ENCODE measurements around the gene POLR1G.
"Not testable (repeated sequence)": the region's sequence is repeated elsewhere in the genome, so short reads cannot be mapped to it uniquely, and the experiment has no call there.

Gene POLR1G

DNA sequence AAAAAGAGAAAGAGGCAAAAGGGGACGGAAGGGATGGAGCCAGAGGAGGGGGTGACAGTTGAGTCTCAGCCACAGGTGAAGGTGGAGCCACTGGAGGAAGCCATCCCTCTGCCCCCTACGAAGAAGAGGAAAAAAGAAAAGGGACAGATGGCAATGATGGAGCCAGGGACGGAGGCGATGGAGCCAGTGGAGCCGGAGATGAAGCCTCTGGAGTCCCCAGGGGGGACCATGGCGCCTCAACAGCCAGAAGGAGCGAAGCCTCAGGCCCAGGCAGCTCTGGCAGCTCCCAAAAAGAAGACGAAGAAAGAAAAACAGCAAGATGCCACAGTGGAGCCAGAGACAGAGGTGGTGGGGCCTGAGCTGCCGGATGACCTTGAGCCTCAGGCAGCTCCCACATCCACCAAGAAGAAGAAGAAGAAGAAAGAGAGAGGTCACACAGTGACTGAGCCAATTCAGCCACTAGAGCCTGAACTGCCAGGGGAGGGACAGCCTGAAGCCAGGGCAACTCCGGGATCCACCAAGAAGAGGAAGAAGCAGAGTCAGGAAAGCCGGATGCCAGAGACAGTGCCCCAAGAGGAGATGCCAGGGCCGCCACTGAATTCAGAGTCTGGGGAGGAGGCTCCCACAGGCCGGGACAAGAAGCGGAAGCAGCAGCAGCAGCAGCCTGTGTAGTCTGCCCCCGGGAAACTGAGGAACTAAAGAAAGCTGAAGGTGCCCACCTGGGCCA is 2.5 kb downstream of the POLR1G start:
- no peak overlapping the region for H3K4me3 ChIP-seq (ENCODE audit: low read depth, low read length)
- H3K4me1 ChIP-seq (ENCODE audit: control insufficient read depth, insufficient read depth, low read length) = 0 out of 2 replicates have a peak, but pooled peaks cover 4% of the 10 kb centered on the region
- H3K36me3 ChIP-seq (ENCODE audit: control insufficient read depth, insufficient read depth, low read length) = peaks cover 36% of the 10 kb centered on the region
- H3K9ac ChIP-seq (ENCODE audit: low read depth, low read length) = no peak overlapping the region
- no peak overlapping the region for H3K27ac ChIP-seq (ENCODE audit: low read depth, low read length)
- no peaks in the 10 kb centered on the region for H3K9me3 ChIP-seq (ENCODE audit: control insufficient read depth, insufficient read depth, low read length)
- no peaks in the 10 kb centered on the region for H3K27me3 ChIP-seq (ENCODE audit: control insufficient read depth, insufficient read depth, low read length)

- Histone ChIP-seq H3K27ac (ENCODE audit: low read depth, low read length) (no peak overlapping the region), H3K9ac (ENCODE audit: low read depth, low read length) (no peak overlapping the region), H3K9me3 (ENCODE audit: control insufficient read depth, insufficient read depth, low read length) (no peaks in the 10 kb centered on the region), H3K27me3 (ENCODE audit: control insufficient read depth, insufficient read depth, low read length) (no peaks in the 10 kb centered on the region), H3K4me3 (ENCODE audit: low read depth, low read length) (no peak overlapping the region), H3K36me3 (ENCODE audit: control insufficient read depth, insufficient read depth, low read length) (peaks cover 41% of the 10 kb centered on the region), H3K4me1 (ENCODE audit: control insufficient read depth, insufficient read depth, low read length) (0 out of 2 replicates have a peak, but pooled peaks cover 4% of the 10 kb centered on the region)
These were observed 3.1 kb downstream of the POLR1G start for GRCh38 chr19:45409557-45409920.

DNA sequence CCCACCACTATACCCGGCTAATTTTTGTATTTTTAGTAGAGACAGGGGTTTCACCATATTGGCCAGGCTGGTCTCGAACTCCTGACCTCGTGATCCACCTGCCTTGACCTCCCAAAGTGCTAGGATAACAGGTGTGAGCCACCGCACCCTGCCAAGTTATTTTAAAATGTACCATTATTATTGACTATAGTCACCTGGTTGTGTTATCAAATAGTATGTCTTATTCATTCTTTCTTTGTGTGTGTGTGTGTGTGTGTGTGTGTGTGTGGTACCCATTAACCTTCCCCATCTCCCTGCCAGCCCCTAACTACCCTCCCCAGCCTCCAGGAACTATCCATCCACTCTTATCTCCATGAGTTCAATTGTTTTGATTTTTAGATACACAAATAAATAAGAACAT is 3.9 kb downstream of the POLR1G start:
- H3K4me3 ChIP-seq (ENCODE audit: low read depth, low read length); H3K27ac ChIP-seq (ENCODE audit: low read depth, low read length); H3K27me3 ChIP-seq (ENCODE audit: control insufficient read depth, insufficient read depth, low read length); H3K9ac ChIP-seq (ENCODE audit: low read depth, low read length); H3K4me1 ChIP-seq (ENCODE audit: control insufficient read depth, insufficient read depth, low read length); H3K9me3 ChIP-seq (ENCODE audit: control insufficient read depth, insufficient read depth, low read length): not testable (repeated sequence)
- peaks cover 45% of the 10 kb centered on the region for H3K36me3 ChIP-seq (ENCODE audit: control insufficient read depth, insufficient read depth, low read length)

DNA sequence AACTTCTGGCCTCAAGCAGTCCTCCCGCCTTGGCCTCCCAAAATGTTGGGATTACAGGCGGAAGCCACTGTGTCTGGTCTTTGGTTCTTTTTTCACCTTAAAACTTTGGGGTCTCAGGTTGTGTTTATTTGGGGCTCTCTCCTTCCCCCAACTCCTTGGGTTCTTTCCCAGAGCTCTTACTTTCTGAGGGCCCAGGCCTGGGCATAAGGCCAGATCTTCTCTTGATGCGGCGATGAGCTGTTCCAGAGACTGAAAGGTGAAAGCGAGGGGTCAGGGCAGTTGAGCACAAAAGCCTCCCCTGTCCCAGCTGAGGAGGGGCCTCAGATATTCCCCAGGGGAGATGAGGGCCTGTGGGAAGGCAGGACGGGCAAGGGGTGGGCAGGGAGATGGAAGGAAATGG is 7.1 kb downstream of the POLR1G start:
- Histone ChIP-seq H3K36me3 (ENCODE audit: control insufficient read depth, insufficient read depth, low read length) (peaks cover 55% of the 10 kb centered on the region), H3K4me3 (ENCODE audit: low read depth, low read length) (no peak overlapping the region), H3K27ac (ENCODE audit: low read depth, low read length) (no peak overlapping the region), H3K9me3 (ENCODE audit: control insufficient read depth, insufficient read depth, low read length) (no peaks in the 10 kb centered on the region), H3K27me3 (ENCODE audit: control insufficient read depth, insufficient read depth, low read length) (no peaks in the 10 kb centered on the region), H3K4me1 (ENCODE audit: control insufficient read depth, insufficient read depth, low read length) (no peaks in the 10 kb centered on the region), H3K9ac (ENCODE audit: low read depth, low read length) (no peak overlapping the region)

- peaks cover 55% of the 10 kb centered on the region for H3K36me3 ChIP-seq (ENCODE audit: control insufficient read depth, insufficient read depth, low read length)
- H3K27me3 ChIP-seq (ENCODE audit: control insufficient read depth, insufficient read depth, low read length) = no peaks in the 10 kb centered on the region
- H3K27ac ChIP-seq (ENCODE audit: low read depth, low read length) = no peak overlapping the region
- H3K4me1 ChIP-seq (ENCODE audit: control insufficient read depth, insufficient read depth, low read length) = no peaks in the 10 kb centered on the region
- no peak overlapping the region for H3K9ac ChIP-seq (ENCODE audit: low read depth, low read length)
- no peaks in the 10 kb centered on the region for H3K9me3 ChIP-seq (ENCODE audit: control insufficient read depth, insufficient read depth, low read length)
- H3K4me3 ChIP-seq (ENCODE audit: low read depth, low read length) = no peak overlapping the region
These were observed 8.0 kb downstream of the POLR1G start for GRCh38 chr19:45414468-45414867.

GRCh38 chr19:45417151-45417550 is 10.7 kb downstream of the POLR1G start:
- no peak overlapping the region for H3K9ac ChIP-seq (ENCODE audit: low read depth, low read length)
- no peak overlapping the region for H3K27ac ChIP-seq (ENCODE audit: low read depth, low read length)
- peaks cover 59% of the 10 kb centered on the region for H3K36me3 ChIP-seq (ENCODE audit: control insufficient read depth, insufficient read depth, low read length)
- H3K9me3 ChIP-seq (ENCODE audit: control insufficient read depth, insufficient read depth, low read length) = no peaks in the 10 kb centered on the region
- H3K27me3 ChIP-seq (ENCODE audit: control insufficient read depth, insufficient read depth, low read length) = no peaks in the 10 kb centered on the region
- no peaks in the 10 kb centered on the region for H3K4me1 ChIP-seq (ENCODE audit: control insufficient read depth, insufficient read depth, low read length)
- no peak overlapping the region for H3K4me3 ChIP-seq (ENCODE audit: low read depth, low read length)

- Histone ChIP-seq H3K27me3 (ENCODE audit: control insufficient read depth, insufficient read depth, low read length) (no peaks in the 10 kb centered on the region), H3K9me3 (ENCODE audit: control insufficient read depth, insufficient read depth, low read length) (no peaks in the 10 kb centered on the region), H3K4me3 (ENCODE audit: low read depth, low read length) (no peak overlapping the region), H3K27ac (ENCODE audit: low read depth, low read length) (no peak overlapping the region), H3K9ac (ENCODE audit: low read depth, low read length) (no peak overlapping the region), H3K36me3 (ENCODE audit: control insufficient read depth, insufficient read depth, low read length) (peaks cover 47% of the 10 kb centered on the region), H3K4me1 (ENCODE audit: control insufficient read depth, insufficient read depth, low read length) (no peaks in the 10 kb centered on the region)
These were observed 12.4 kb downstream of the POLR1G start for GRCh38 chr19:45418802-45419201.

DNA sequence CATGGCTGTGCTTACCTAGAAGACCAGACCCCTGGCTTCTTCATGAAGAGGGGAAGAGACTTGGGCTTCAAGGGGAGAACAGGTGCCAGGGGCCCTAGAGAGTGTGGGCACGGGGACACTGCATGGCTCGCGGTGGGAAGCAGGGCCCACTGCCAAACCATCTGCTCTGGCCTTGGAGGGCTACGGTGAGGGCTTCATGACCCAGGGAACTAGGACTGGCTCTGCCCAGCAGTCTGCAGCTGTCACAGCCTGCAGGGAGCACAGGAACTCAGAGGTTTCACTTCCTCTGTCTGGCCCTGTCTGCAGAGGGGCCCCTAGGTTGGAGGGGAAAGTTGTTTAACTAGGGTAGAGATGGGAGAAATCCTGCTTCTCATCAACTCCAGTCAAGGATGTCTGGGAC is 13.0 kb downstream of the POLR1G start:
- H3K4me1 ChIP-seq (ENCODE audit: control insufficient read depth, insufficient read depth, low read length) = peaks cover 6% of the 10 kb centered on the region; the same call in 1 of the 2 replicates
- H3K36me3 ChIP-seq (ENCODE audit: control insufficient read depth, insufficient read depth, low read length) = peaks cover 41% of the 10 kb centered on the region
- H3K4me3 ChIP-seq (ENCODE audit: low read depth, low read length) = no peak overlapping the region
- H3K9ac ChIP-seq (ENCODE audit: low read depth, low read length) = no peak overlapping the region
- no peaks in the 10 kb centered on the region for H3K9me3 ChIP-seq (ENCODE audit: control insufficient read depth, insufficient read depth, low read length)
- no peaks in the 10 kb centered on the region for H3K27me3 ChIP-seq (ENCODE audit: control insufficient read depth, insufficient read depth, low read length)
- H3K27ac ChIP-seq (ENCODE audit: low read depth, low read length) = no peak overlapping the region

GRCh38 chr19:45419895-45420294 is 13.5 kb downstream of the POLR1G start:
- Histone ChIP-seq H3K9me3 (ENCODE audit: control insufficient read depth, insufficient read depth, low read length) (no peaks in the 10 kb centered on the region), H3K4me1 (ENCODE audit: control insufficient read depth, insufficient read depth, low read length) (peaks cover 10% of the 10 kb centered on the region), H3K27ac (ENCODE audit: low read depth, low read length) (no peak overlapping the region), H3K27me3 (ENCODE audit: control insufficient read depth, insufficient read depth, low read length) (no peaks in the 10 kb centered on the region), H3K9ac (ENCODE audit: low read depth, low read length) (no peak overlapping the region), H3K36me3 (ENCODE audit: control insufficient read depth, insufficient read depth, low read length) (peaks cover 36% of the 10 kb centered on the region), H3K4me3 (ENCODE audit: low read depth, low read length) (no peak overlapping the region)

GRCh38 chr19:45420356-45420755 is 13.9 kb downstream of the POLR1G start:
- Histone ChIP-seq H3K27ac (ENCODE audit: low read depth, low read length) (no peak overlapping the region), H3K9me3 (ENCODE audit: control insufficient read depth, insufficient read depth, low read length) (no peaks in the 10 kb centered on the region), H3K9ac (ENCODE audit: low read depth, low read length) (no peak overlapping the region)

DNA sequence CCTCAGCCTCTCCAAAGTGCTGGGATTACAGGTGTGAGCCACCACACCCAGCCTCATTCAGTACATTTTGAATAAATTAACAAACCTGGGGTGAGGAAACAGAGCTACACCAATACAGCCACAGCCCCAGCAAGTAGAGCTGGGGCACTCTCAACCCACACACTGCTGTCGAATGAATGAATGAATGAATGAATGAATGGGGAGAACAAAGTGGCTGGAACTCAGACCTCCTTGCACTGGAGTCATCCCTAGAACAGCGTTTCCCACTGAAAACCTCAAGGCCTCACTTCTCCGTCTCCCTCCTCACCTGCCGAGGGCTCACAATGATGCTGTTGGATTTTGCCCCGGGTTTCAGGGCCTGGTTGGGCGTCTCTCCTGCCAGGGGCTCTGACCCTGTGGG is 14.4 kb downstream of the POLR1G start:
- Histone ChIP-seq H3K27me3 (ENCODE audit: control insufficient read depth, insufficient read depth, low read length) (no peaks in the 10 kb centered on the region), H3K9me3 (ENCODE audit: control insufficient read depth, insufficient read depth, low read length) (no peaks in the 10 kb centered on the region), H3K27ac (ENCODE audit: low read depth, low read length) (no peak overlapping the region), H3K9ac (ENCODE audit: low read depth, low read length) (no peak overlapping the region), H3K4me1 (ENCODE audit: control insufficient read depth, insufficient read depth, low read length) (peaks cover 12% of the 10 kb centered on the region), H3K4me3 (ENCODE audit: low read depth, low read length) (no peak overlapping the region), H3K36me3 (ENCODE audit: control insufficient read depth, insufficient read depth, low read length) (peaks cover 33% of the 10 kb centered on the region)

More at GRCh38 chr19:45420356-45420755, 13.9 kb downstream of the POLR1G start:
- no peaks in the 10 kb centered on the region for H3K27me3 ChIP-seq (ENCODE audit: control insufficient read depth, insufficient read depth, low read length)
- no peak overlapping the region for H3K4me3 ChIP-seq (ENCODE audit: low read depth, low read length)
- peaks cover 36% of the 10 kb centered on the region for H3K36me3 ChIP-seq (ENCODE audit: control insufficient read depth, insufficient read depth, low read length)
- H3K4me1 ChIP-seq (ENCODE audit: control insufficient read depth, insufficient read depth, low read length) = peaks cover 12% of the 10 kb centered on the region

All from HUES48 (cell line).